DMS53 (cell line): ENCODE results near the gene DNAAF5.

Experiments
- DNase-seq: peaks from one replicate; lab custom pipeline; 2025; lab: John Stamatoyannopoulos, UW

Gene DNAAF5

GRCh38 chr7:726084-726853 lies at the start of gene DNAAF5:
Gene DNAAF5, plus strand, starts transcription at chr7:726699. Its CDS starts 22 bp downstream, at chr7:726721.
- DNase-seq, result peak; percentile 95

GRCh38 chr7:676972-677385 lies 49.5 kb upstream of the DNAAF5 start:
- DNase-seq, result no peak

- no peak for DNase-seq
Measured at GRCh38 chr7:680411-681127, 45.9 kb upstream of the DNAAF5 start.

- DNase-seq, result no peak
Measured at GRCh38 chr7:681551-682307, 44.8 kb upstream of the DNAAF5 start.

GRCh38 chr7:682810-683209 lies 43.7 kb upstream of the DNAAF5 start:
- no peak for DNase-seq

GRCh38 chr7:683526-684205 lies 42.8 kb upstream of the DNAAF5 start:
- no peak for DNase-seq

GRCh38 chr7:684416-684815 lies 42.1 kb upstream of the DNAAF5 start:
- DNase-seq, result no peak

- DNase-seq, result no peak
Measured at GRCh38 chr7:685540-685939, 41.0 kb upstream of the DNAAF5 start.

GRCh38 chr7:690478-691360 lies 35.8 kb upstream of the DNAAF5 start:
- DNase-seq, result no peak

- no peak for DNase-seq
Measured at GRCh38 chr7:691361-692045, 35.0 kb upstream of the DNAAF5 start.

GRCh38 chr7:693280-693679 lies 33.2 kb upstream of the DNAAF5 start:
- DNase-seq, result no peak

- no peak for DNase-seq
Measured at GRCh38 chr7:696426-696811, 30.1 kb upstream of the DNAAF5 start.

GRCh38 chr7:696812-697551 lies 29.5 kb upstream of the DNAAF5 start:
- DNase-seq, result no peak

GRCh38 chr7:698515-699475 lies 27.7 kb upstream of the DNAAF5 start:
- DNase-seq, result no peak

GRCh38 chr7:699476-700170 lies 26.9 kb upstream of the DNAAF5 start:
- DNase-seq, result no peak

GRCh38 chr7:701086-701671 lies 25.3 kb upstream of the DNAAF5 start:
- no peak for DNase-seq

- no peak for DNase-seq
Measured at GRCh38 chr7:703049-703448, 23.4 kb upstream of the DNAAF5 start.

GRCh38 chr7:706721-707120 lies 19.8 kb upstream of the DNAAF5 start:
- no peak for DNase-seq
